Body of pancreas (tissue), 4 donors: ENCODE measurements around the gene GDPD5.

Experiments used
- CTCF ChIP-seq, 7 experiments: fragments of 450-650 bp in 4 of 7; fragments of 200-600 bp in 3 of 7; sonication (generic) in 3 of 7; IDR thresholded peaks; one replicate each; pipeline ENCODE4 v1.5.1; 2016 to 2019; ENCODE audit warnings: antibody characterized with exemption in 7 of 7
- POLR2A ChIP-seq, 3 donors: fragments of 450-650 bp; IDR thresholded peaks; one replicate each; pipeline ENCODE4 v1.6.1; 2016; ENCODE audit warnings: antibody characterized with exemption in 3 of 3, mild to moderate bottlenecking in 2 of 3

- TF ChIP-seq CTCF (IDR thresholded peaks at IDR 0.05) (no peak), POLR2A (IDR thresholded peaks at IDR 0.05) (no peak)
Observed at GRCh38 chr11:75505916-75506692, 19.6 kb downstream of the GDPD5 start.
